IgD-negative memory B cell (primary cell): ENCODE data around the gene GPR162. TPM values are rescaled to one million over a fixed set of nuclear protein-coding genes. Genes with fewer than 3 reads are reported as not detected.

Experiments used
- H3K27ac Mint-ChIP-seq, 3 donors: one replicate each; pipeline ENCODE4 v1.8.0; 2020 to 2022; ENCODE audit warnings: mild to moderate bottlenecking in 3 of 3, mixed read lengths in 3 of 3, moderate library complexity in 1 of 3
- H3K27me3 Mint-ChIP-seq: one replicate; pipeline ENCODE4 v1.8.0; 2021; ENCODE audit warnings: mixed read lengths
- H3K36me3 Mint-ChIP-seq: one replicate; pipeline ENCODE4 v1.8.0; 2020; ENCODE audit warnings: mild to moderate bottlenecking, mixed read lengths
- H3K4me1 Mint-ChIP-seq, 3 donors: one replicate each; pipeline ENCODE4 v1.8.0; 2020 to 2022; ENCODE audit warnings: mixed read lengths in 3 of 3, mild to moderate bottlenecking in 1 of 3
- H3K4me3 Mint-ChIP-seq, 4 donors: one replicate each; pipeline ENCODE4 v1.8.0; 2020 to 2022; ENCODE audit warnings: mild to moderate bottlenecking in 4 of 4, mixed read lengths in 4 of 4, moderate library complexity in 3 of 4
- H3K9me3 Mint-ChIP-seq, 3 donors: one replicate each; pipeline ENCODE4 v1.8.0; 2020 to 2021; ENCODE audit warnings: mixed read lengths in 3 of 3, mild to moderate bottlenecking in 1 of 3
- polyA plus RNA-seq: library from polyadenylated mRNA; unstranded; fragments of 300-500 nt; fragmentation: Illumina TruSeq; gene quantifications from one replicate; pipeline ENCODE4 v1.2.3, GENCODE V29; 2021

The GPR162 gene
- polyA plus RNA-seq, 1 donor from 2014 or later: not detected

- Mint-ChIP-seq H3K36me3 (peaks cover 1% of the 10 kb centered on the region), H3K4me3 (no peak overlapping the region), H3K27me3 (peaks cover 17% of the 10 kb centered on the region), H3K27ac (no peak overlapping the region), H3K4me1 (no peaks in the 10 kb centered on the region), H3K9me3 (peaks cover 0 to 1% (median 0%) of the 10 kb centered on the region in 3 donors)
These were observed 22.5 kb upstream of the GPR162 start for GRCh38 chr12:6799147-6799546.

GRCh38 chr12:6807170-6807569 lies 14.5 kb upstream of the GPR162 start:
- H3K27ac Mint-ChIP-seq: no peak overlapping the region
- peaks cover 2% of the 10 kb centered on the region for H3K27me3 Mint-ChIP-seq
- peaks cover 0 to 2% (median 0%) of the 10 kb centered on the region in 3 donors for H3K9me3 Mint-ChIP-seq
- no peak overlapping the region for H3K4me3 Mint-ChIP-seq
- H3K4me1 Mint-ChIP-seq: peaks cover 3 to 8% (median 5%) of the 10 kb centered on the region in 3 donors
- peaks cover 2% of the 10 kb centered on the region for H3K36me3 Mint-ChIP-seq

- H3K36me3 Mint-ChIP-seq: peaks cover 2% of the 10 kb centered on the region
- H3K9me3 Mint-ChIP-seq: peaks cover 0 to 1% (median 0%) of the 10 kb centered on the region in 3 donors
- peak overlapping the region in 1 of 3 donors; percentile 40 for H3K27ac Mint-ChIP-seq
These were observed 12.6 kb upstream of the GPR162 start for GRCh38 chr12:6809056-6809455.

GRCh38 chr12:6810758-6811157 lies 10.9 kb upstream of the GPR162 start:
- Mint-ChIP-seq H3K9me3 (peaks cover 0 to 2% (median 0%) of the 10 kb centered on the region in 3 donors), H3K36me3 (no peaks in the 10 kb centered on the region), H3K4me1 (peaks cover 9 to 14% (median 10%) of the 10 kb centered on the region in 3 donors), H3K27ac (peak overlapping the region in 2 of 3 donors; percentile 65 to 76), H3K27me3 (peaks cover 5% of the 10 kb centered on the region), H3K4me3 (no peak overlapping the region)

More at GRCh38 chr12:6809056-6809455, 12.6 kb upstream of the GPR162 start:
- Mint-ChIP-seq H3K27me3 (peaks cover 2% of the 10 kb centered on the region), H3K4me3 (no peak overlapping the region), H3K4me1 (peaks cover 9 to 14% (median 10%) of the 10 kb centered on the region in 3 donors)

GRCh38 chr12:6813363-6813762 lies 8.3 kb upstream of the GPR162 start:
- Mint-ChIP-seq H3K27ac (no peak overlapping the region), H3K36me3 (no peaks in the 10 kb centered on the region), H3K9me3 (peaks cover 0 to 2% (median 0%) of the 10 kb centered on the region in 3 donors)

GRCh38 chr12:6816598-6816997 lies 5.0 kb upstream of the GPR162 start:
- H3K9me3 Mint-ChIP-seq: peaks cover 0 to 2% (median 0%) of the 10 kb centered on the region in 3 donors
- no peak overlapping the region for H3K4me3 Mint-ChIP-seq
- H3K4me1 Mint-ChIP-seq: peaks cover 10 to 13% (median 13%) of the 10 kb centered on the region in 3 donors
- H3K27ac Mint-ChIP-seq: peak overlapping the region in 1 of 3 donors; percentile 29
- H3K36me3 Mint-ChIP-seq: peaks cover 2% of the 10 kb centered on the region
- peaks cover 13% of the 10 kb centered on the region for H3K27me3 Mint-ChIP-seq

More at GRCh38 chr12:6813363-6813762, 8.3 kb upstream of the GPR162 start:
- H3K4me1 Mint-ChIP-seq: peaks cover 10 to 14% (median 13%) of the 10 kb centered on the region in 3 donors
- peak overlapping the region in 1 of 4 donors; percentile 21 for H3K4me3 Mint-ChIP-seq
- peaks cover 5% of the 10 kb centered on the region for H3K27me3 Mint-ChIP-seq

GRCh38 chr12:6817098-6817497 lies 4.5 kb upstream of the GPR162 start:
- Mint-ChIP-seq H3K36me3 (peaks cover 2% of the 10 kb centered on the region), H3K27ac (no peak overlapping the region), H3K27me3 (peaks cover 16% of the 10 kb centered on the region), H3K4me1 (peaks cover 10 to 12% (median 11%) of the 10 kb centered on the region in 3 donors), H3K4me3 (no peak overlapping the region), H3K9me3 (peaks cover 0 to 2% (median 0%) of the 10 kb centered on the region in 3 donors)

- Mint-ChIP-seq H3K27ac (no peak overlapping the region), H3K4me3 (no peak overlapping the region), H3K36me3 (peaks cover 2% of the 10 kb centered on the region), H3K4me1 (peaks cover 5 to 7% (median 6%) of the 10 kb centered on the region in 3 donors), H3K9me3 (peaks cover 0 to 2% (median 0%) of the 10 kb centered on the region in 3 donors), H3K27me3 (peaks cover 21% of the 10 kb centered on the region)
These were observed 3.9 kb upstream of the GPR162 start for GRCh38 chr12:6817662-6818157.

- Mint-ChIP-seq H3K4me3 (peak overlapping the region in 1 of 4 donors; percentile 32), H3K4me1 (peaks cover 4 to 7% (median 5%) of the 10 kb centered on the region in 3 donors), H3K27me3 (peaks cover 21% of the 10 kb centered on the region), H3K36me3 (peaks cover 2% of the 10 kb centered on the region), H3K9me3 (peaks cover 0 to 2% (median 0%) of the 10 kb centered on the region in 3 donors), H3K27ac (peak overlapping the region in 2 of 3 donors; percentile 53 to 54)
These were observed 3.4 kb upstream of the GPR162 start for GRCh38 chr12:6818222-6818621.

GRCh38 chr12:6818645-6819044 lies 3.0 kb upstream of the GPR162 start:
- Mint-ChIP-seq H3K9me3 (peaks cover 0 to 2% (median 0%) of the 10 kb centered on the region in 3 donors), H3K4me1 (peaks cover 4 to 5% (median 4%) of the 10 kb centered on the region in 3 donors), H3K27me3 (peaks cover 25% of the 10 kb centered on the region), H3K27ac (peak overlapping the region in 2 of 3 donors; percentile 53 to 54), H3K36me3 (peaks cover 2% of the 10 kb centered on the region), H3K4me3 (peak overlapping the region in 1 of 4 donors; percentile 32)

GRCh38 chr12:6819106-6820030 lies 2.3 kb upstream of the GPR162 start:
- H3K4me1 Mint-ChIP-seq: peaks cover 4 to 6% (median 5%) of the 10 kb centered on the region in 3 donors
- peaks cover 2% of the 10 kb centered on the region for H3K36me3 Mint-ChIP-seq

GRCh38 chr12:6820166-6820565 lies 1.5 kb upstream of the GPR162 start:
- Mint-ChIP-seq H3K27me3 (peaks cover 34% of the 10 kb centered on the region), H3K27ac (no peak overlapping the region), H3K4me3 (peak overlapping the region in 1 of 4 donors; percentile 61), H3K4me1 (peaks cover 4 to 6% (median 5%) of the 10 kb centered on the region in 3 donors), H3K9me3 (peaks cover 0 to 2% (median 0%) of the 10 kb centered on the region in 3 donors), H3K36me3 (peaks cover 2% of the 10 kb centered on the region)

More at GRCh38 chr12:6819106-6820030, 2.3 kb upstream of the GPR162 start:
- Mint-ChIP-seq H3K4me3 (no peak overlapping the region), H3K9me3 (peaks cover 0 to 2% (median 0%) of the 10 kb centered on the region in 3 donors), H3K27me3 (peaks cover 31% of the 10 kb centered on the region), H3K27ac (no peak overlapping the region)

- Mint-ChIP-seq H3K4me3 (no peak overlapping the region), H3K27me3 (peaks cover 57% of the 10 kb centered on the region), H3K9me3 (no peaks in the 10 kb centered on the region), H3K4me1 (peaks cover 0 to 9% (median 8%) of the 10 kb centered on the region in 3 donors), H3K36me3 (peaks cover 2% of the 10 kb centered on the region), H3K27ac (no peak overlapping the region)
These were observed 960 bp downstream of the GPR162 start for GRCh38 chr12:6822426-6823135.
